GM20000 (cell line): ENCODE measurements around the gene RXRA.

Source experiments
- DNase-seq: peaks from one replicate; pipeline ENCODE4 v3.0.0; 2012; ENCODE audit warnings: low spot score
- TF ChIP-seq, protein P1 (sequence below): IDR thresholded peaks from 2 replicates; pipeline ENCODE4 v1.5.1; 2012; ENCODE audit warnings: mild to moderate bottlenecking, control low read depth; ENCODE audit errors: extremely low read depth, missing control alignments

Gene RXRA

DNA sequence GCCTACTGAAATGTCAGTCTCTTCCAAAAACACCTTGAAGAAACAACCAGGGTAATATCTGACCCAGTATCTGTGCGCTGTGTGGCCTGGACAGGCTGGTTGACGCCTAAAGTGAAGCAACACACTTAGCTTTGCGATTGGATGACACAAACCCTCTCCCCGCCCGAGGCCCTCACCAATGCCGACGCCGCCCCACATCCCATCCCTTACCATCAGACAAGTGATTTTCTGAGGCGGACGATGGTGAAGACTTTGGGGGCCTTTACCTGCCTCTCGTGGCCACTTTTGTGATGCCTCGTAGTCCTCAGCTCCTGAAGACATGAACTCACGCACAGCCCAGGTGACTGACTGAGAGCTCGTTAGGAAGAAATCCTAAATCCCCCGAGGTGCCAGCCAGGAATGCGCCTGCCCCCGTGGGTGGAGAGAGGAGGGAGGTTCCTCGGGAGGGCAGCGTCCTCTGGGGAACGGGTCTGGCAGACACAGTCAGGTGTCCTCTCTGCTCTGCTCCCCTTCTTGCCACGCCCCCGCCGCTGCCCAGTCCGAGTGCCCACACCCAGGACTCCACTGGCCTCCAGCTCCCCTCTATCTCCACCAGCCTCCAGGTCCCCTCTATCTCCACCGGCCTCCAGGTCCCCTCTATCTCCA, 31.0 kb upstream of the RXRA start:
- TF ChIP-seq, protein P1, sequence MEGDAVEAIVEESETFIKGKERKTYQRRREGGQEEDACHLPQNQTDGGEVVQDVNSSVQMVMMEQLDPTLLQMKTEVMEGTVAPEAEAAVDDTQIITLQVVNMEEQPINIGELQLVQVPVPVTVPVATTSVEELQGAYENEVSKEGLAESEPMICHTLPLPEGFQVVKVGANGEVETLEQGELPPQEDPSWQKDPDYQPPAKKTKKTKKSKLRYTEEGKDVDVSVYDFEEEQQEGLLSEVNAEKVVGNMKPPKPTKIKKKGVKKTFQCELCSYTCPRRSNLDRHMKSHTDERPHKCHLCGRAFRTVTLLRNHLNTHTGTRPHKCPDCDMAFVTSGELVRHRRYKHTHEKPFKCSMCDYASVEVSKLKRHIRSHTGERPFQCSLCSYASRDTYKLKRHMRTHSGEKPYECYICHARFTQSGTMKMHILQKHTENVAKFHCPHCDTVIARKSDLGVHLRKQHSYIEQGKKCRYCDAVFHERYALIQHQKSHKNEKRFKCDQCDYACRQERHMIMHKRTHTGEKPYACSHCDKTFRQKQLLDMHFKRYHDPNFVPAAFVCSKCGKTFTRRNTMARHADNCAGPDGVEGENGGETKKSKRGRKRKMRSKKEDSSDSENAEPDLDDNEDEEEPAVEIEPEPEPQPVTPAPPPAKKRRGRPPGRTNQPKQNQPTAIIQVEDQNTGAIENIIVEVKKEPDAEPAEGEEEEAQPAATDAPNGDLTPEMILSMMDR = no peak

DNA sequence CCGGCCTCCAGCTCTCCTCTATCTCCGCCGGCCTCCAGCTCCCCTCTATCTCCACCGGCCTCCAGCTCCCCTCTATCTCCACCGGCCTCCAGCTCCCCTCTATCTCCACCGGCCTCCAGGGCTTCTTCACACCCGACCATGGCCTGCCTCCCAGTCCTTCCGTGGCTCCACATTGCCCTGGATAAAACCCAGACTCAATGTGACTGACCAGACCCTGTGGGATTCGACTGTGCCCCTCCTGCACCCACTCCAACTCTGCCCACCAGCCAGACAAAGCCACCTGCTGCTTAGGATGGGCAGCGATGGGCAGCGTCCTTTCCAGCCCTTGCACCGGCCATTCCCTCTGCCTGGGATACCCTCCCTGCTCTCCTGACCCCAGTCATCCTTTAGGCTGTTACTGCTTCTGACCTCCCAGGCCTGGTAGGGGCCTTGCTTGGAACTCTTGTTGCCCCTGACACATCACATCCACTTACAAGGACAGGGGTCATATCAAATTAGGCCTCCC, 30.5 kb upstream of the RXRA start:
- TF ChIP-seq, protein P1 = no peak
- DNase-seq = no peak

More for the DNA sequence above, 31.0 kb upstream of the RXRA start:
- DNase-seq = no peak

DNA sequence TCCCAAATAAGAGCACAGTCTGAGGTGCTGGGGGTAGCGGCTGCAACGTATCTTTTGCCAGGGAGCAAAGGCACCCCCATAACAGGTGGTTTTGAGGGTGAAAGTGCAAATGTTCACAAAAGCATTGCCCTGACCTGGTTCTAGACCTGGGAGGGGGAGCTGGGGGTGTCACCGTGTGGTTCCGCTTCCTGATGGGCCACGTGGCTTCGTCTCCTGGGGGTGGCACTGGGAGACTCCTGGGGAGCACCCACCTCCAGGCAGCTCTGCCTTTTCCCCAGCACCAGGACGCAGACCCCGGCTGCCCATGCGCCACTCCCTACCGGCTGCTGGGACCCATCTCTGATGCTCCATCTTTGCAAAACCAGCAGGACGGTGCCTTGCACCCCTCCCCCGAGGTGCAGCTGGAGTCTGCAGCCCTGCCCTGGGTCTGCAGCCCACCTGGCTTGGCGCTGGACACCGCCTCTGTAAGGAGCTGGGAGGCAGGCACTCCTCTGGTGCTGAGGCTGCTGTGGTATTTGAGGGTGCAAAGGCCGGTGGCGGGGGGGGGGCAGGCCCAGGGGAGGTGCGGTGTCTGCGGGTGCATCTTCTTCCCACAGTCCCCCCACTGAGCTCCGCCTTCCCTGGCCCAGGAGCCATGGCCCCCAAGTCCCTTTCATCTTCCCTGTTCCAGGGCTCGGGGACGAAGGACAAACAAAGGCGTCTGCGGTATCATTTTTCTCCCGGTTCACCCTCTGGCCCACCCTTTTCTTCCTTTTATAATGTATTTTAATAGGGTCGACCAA, 29.8 kb upstream of the RXRA start:
- TF ChIP-seq, protein P1 = no peak
- DNase-seq = no peak

DNA sequence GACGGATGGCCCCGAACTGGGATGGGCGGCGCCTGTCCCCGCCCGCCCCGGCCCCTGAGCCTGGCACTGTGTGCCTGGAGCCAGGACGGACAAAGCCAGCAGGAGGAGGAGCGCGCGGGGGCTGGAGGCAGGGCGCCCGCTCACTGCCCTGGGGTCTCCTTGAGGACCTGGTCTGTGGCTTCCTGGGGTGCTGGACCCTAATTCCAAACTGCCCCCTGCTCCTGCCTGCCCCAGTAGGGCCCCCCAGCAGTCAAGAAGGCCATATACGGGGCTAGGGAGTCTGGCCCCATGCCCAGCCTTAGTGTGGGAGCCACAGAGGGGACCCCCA, 29.2 kb upstream of the RXRA start:
- TF ChIP-seq, protein P1 = no peak
- DNase-seq = no peak

DNA sequence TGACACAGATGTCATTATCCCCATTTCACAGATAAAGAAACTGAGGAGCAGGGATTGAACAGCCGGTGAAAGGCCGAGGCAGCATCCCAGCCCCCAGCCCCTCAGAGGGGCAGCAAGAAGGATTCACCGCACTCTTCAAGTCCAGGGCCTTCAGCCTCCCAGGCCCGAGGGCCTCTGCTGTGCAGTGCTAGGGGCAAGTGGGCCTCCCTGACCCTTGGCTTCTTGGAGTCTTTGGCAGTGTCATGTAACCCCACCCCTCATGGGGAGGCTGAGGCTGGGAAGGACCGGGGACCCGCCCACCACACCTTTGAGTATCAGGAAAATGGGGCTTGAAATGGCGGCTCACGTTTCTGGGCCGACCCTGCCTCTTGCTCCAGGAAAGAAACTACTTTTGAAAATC, 28.7 kb upstream of the RXRA start:
- DNase-seq = no peak
- TF ChIP-seq, protein P1 = no peak

DNA sequence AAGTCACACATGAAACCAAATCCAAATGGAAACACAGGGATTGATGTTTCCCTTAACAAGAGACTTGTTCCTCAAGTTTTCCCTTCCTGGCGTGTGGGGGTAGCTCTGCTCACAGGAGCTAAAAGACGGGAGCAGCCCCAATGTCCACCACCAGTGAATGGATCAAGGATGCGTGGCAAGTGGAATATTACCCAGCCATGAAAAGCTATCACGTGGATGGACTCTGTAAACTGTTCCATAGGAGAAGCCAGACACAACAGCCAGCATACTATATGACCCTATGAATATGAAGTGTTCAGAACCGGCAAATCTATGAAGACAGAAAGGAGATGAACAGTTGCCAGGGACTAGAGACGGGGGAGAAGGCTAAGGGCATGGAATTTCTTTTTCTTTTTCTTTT, 28.3 kb upstream of the RXRA start:
- TF ChIP-seq, protein P1 = no peak
- DNase-seq = no peak

DNA sequence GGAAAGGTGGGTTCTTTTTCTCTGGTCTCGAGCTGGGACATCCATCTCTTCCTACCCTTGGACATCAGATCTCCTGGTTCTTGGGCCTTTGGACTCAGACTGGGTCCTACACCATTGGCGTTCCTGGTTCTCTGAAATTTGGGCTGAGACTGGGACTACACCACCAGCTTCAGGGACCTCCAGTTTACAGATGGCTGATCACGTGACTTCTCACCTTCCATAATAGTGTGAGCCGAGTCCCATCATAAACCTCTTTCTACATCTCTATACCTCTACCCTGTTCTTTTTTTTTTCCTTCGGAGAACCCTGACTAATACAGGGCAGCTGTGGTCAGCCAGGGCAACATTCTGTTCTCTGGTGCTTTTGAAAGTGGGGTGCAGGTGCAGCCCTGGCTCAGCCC, 27.2 kb upstream of the RXRA start:
- TF ChIP-seq, protein P1 = no peak
- no peak for DNase-seq
